Ovary (tissue), 9 donors: ENCODE data around the gene STIP1. TPM values are rescaled to one million over a fixed set of nuclear protein-coding genes. Genes with fewer than 3 reads are reported as not detected.

Experiments used
- DNase-seq, 5 donors: peaks; one replicate each; pipeline ENCODE4 v3.0.0-alpha.2; 2019 to 2020
- H3K27ac ChIP-seq, 2 donors: fragments of 200-600 bp; one replicate each; pipeline versions ENCODE4 v1.5.1 to v1.8.0; 2019 to 2022
- H3K27me3 ChIP-seq: fragments of 200-600 bp; one replicate; pipeline ENCODE4 v1.8.0; 2022
- H3K36me3 ChIP-seq: fragments of 200-600 bp; sonication (generic); one replicate; pipeline ENCODE4 v1.5.1; 2019
- H3K4me1 ChIP-seq: one replicate; pipeline ENCODE4 v1.8.1; 2013; ENCODE audit warnings: mild to moderate bottlenecking, moderate library complexity; ENCODE audit not compliant: insufficient read depth
- H3K4me3 ChIP-seq: fragments of 200-600 bp; sonication (generic); one replicate; pipeline ENCODE4 v1.5.1; 2017
- H3K9me3 ChIP-seq, 2 donors: fragments of 200-600 bp in 1 of 2; sonication (generic) in 1 of 2; one replicate each; pipeline versions ENCODE4 v1.5.1 to v1.8.1; 2013 to 2019; ENCODE audit warnings: mild to moderate bottlenecking in 1 of 2, moderate library complexity in 1 of 2
- CTCF ChIP-seq, 3 donors: fragments of 450-650 bp in 2 of 3; fragments of 200-600 bp in 1 of 3; IDR thresholded peaks; one replicate each; pipeline versions ENCODE4 v1.5.1 to v1.8.0; 2016 to 2022; ENCODE audit warnings: antibody characterized with exemption in 3 of 3, mild to moderate bottlenecking in 1 of 3
- EP300 ChIP-seq: sonication (generic); formaldehyde crosslinking; IDR thresholded peaks from one replicate; pipeline ENCODE4 v1.6.1; 2017; ENCODE audit warnings: antibody characterized with exemption
- POLR2A ChIP-seq: fragments of 450-650 bp; IDR thresholded peaks from one replicate; pipeline ENCODE4 v1.6.1; 2017; ENCODE audit warnings: antibody characterized with exemption, mild to moderate bottlenecking, moderate library complexity
- WGBS, 3 donors: extraction: QIAGEN DNeasy Blood & Tissue Kit in 1 of 3; methylation state at CpG; one replicate each; pipeline versions ENCODE4 v1.1.5 to v1.1.7; 2013 to 2017; 5-methylcytosine and 5-hydroxymethylcytosine counted together
- intact Hi-C, 4 donors: fragments of 100-400 bp; cut with DNase I; formaldehyde crosslinking; loops; one replicate each; pipeline versions ENCODE4 v1.11.0 to v1.15.1; 2022 to 2023
- polyA plus RNA-seq, 2 donors: library from polyadenylated mRNA; stranded (reverse); fragments of 200-250 nt in 1 of 2; fragments of 350-450 nt in 1 of 2; fragmentation: Illumina TruSeq in 1 of 2; extraction: RNeasy Lipid Tissue Mini Kit (QIAGEN cat#74804) in 1 of 2; gene quantifications; one replicate each; pipeline ENCODE4 v1.2.3, GENCODE V29; 2013 to 2014
- total RNA-seq, 7 donors: library from RNA; depleted of rRNA in 2 of 7; stranded (reverse); fragments of >200 nt in 2 of 7; fragmentation: NEBNext Ultra II Directional in 3 of 7; extraction: Animal tissue kit (Norgen Biotek cat#: 25700) in 3 of 7; gene quantifications; one replicate each; pipeline versions ENCODE4 v1.1.0 to v1.2.4, GENCODE V29; 2016 to 2023
- donor health status: DM: no; HTN: no; CAD: no; lungs with moderate emphysema.
- donor health status: DM: no; HTN: no; CAD: no.
- donor health status: Bipolar disorder and iron deficiency.
- donor health status: DM: yes; HTN: yes; CAD: no.
- donor health status: DM: no; HTN: no; CAD: no.
- donor health status: DM: yes; HTN: yes; CAD: no.

The STIP1 gene
- total and polyA plus RNA-seq, 9 donors, result 48.4 to 238 (median 111) TPM

- Histone ChIP-seq H3K27ac (peak overlapping the region; percentile 6 to 13), H3K36me3 (no peaks in the 10 kb centered on the region), H3K4me1 (peaks cover 6% of the 10 kb centered on the region), H3K9me3 (no peaks in the 10 kb centered on the region), H3K4me3 (peak overlapping the region; percentile 56), H3K27me3 (no peaks in the 10 kb centered on the region)
- peak in 3 of 5 donors; percentile 52 to 57 (median 57) for DNase-seq
- WGBS, 3 donors, result 51 to 59% (median 54%) methylated on average over 20 of the region's 20 CpGs
- TF ChIP-seq CTCF (IDR thresholded peaks at IDR 0.05) (no peak), EP300 (no peak), POLR2A (no peak)
- intact Hi-C loops, result no loop called here
These were observed 21.3 kb upstream of the STIP1 start for GRCh38 chr11:64164392-64165312.

- TF ChIP-seq CTCF (IDR thresholded peaks at IDR 0.05) (peak in 1 of 3 donors; percentile 4), EP300 (no peak), POLR2A (no peak)
- H3K9me3 ChIP-seq, result no peaks in the 10 kb centered on the region
- no peaks in the 10 kb centered on the region for H3K36me3 ChIP-seq
- DNase-seq, result peak in 4 of 5 donors; percentile 53 to 67 (median 57)
- peaks cover 6% of the 10 kb centered on the region for H3K4me1 ChIP-seq
- peak overlapping the region; percentile 56 for H3K4me3 ChIP-seq
- intact Hi-C loops, result no loop called here
- WGBS, 3 donors, result 1 to 2% (median 1%) methylated on average over 22 to 32 of the region's 32 CpGs
- no peaks in the 10 kb centered on the region for H3K27me3 ChIP-seq
- H3K27ac ChIP-seq, result peak overlapping the region; percentile 23 to 55
These were observed 20.5 kb upstream of the STIP1 start for GRCh38 chr11:64165481-64165841.

GRCh38 chr11:64165842-64166635 lies 19.9 kb upstream of the STIP1 start, which contains the start of gene MACROD1:
TSS of gene MACROD1 (minus strand) at chr11:64166113. CDS start at chr11:64165994, 119 bp downstream.
- peak within 1 kb of the TSS; percentile 56 for H3K4me3 ChIP-seq
- H3K27ac ChIP-seq, result peak within 1 kb of the TSS; percentile 23 to 55
- H3K4me1 ChIP-seq, result peaks cover 6% of the 10 kb centered on the region
- peak in 1 of 3 donors; percentile 6 for TF ChIP-seq CTCF (IDR thresholded peaks at IDR 0.05)
- no peak for TF ChIP-seq POLR2A
- TF ChIP-seq EP300, result no peak
- 1% methylated on average over 70 to 92 of the region's 92 CpGs for WGBS, 3 donors
- intact Hi-C loops, result no loop called here
- no peaks in the 10 kb centered on the region for H3K27me3 ChIP-seq
- no peaks in the 10 kb centered on the region for H3K9me3 ChIP-seq
- peak; percentile 65 to 82 (median 78) for DNase-seq
- no peaks in the 10 kb centered on the region for H3K36me3 ChIP-seq

GRCh38 chr11:64170419-64170818 lies 15.6 kb upstream of the STIP1 start:
- no peak for DNase-seq
- Histone ChIP-seq H3K36me3 (no peaks in the 10 kb centered on the region), H3K9me3 (no peaks in the 10 kb centered on the region), H3K27me3 (no peaks in the 10 kb centered on the region), H3K4me3 (no peak overlapping the region), H3K4me1 (peaks cover 2% of the 10 kb centered on the region), H3K27ac (no peak overlapping the region)
- intact Hi-C loops, result no loop called here
- WGBS, 3 donors, result 88 to 95% (median 89%) methylated on average over 4 of the region's 4 CpGs
- TF ChIP-seq POLR2A (no peak), CTCF (IDR thresholded peaks at IDR 0.05) (no peak), EP300 (no peak)
